Calu3 (cell line): ENCODE results near the gene SERPING1. TPM values are rescaled to one million over a fixed set of nuclear protein-coding genes. Genes with fewer than 3 reads are reported as not detected.

Experiments used
- BruUV-seq: library from RNA; stranded (reverse); fragments of 400-500 nt; replicated peaks from 2 replicates; lab custom pipeline; 2021; lab: Mats Ljungman, UMichigan
- CTCF ChIA-PET: fragments of 300-600 bp; sonication (Branson Sonifier 250); formaldehyde crosslinking; loops from one replicate; lab custom pipeline; 2022; ENCODE audit warnings: antibody characterized with exemption; lab: Charles Lee
- DNase-seq: peaks from one replicate; pipeline ENCODE4 v3.0.0; 2022
- H3K27ac Mint-ChIP-seq: one replicate; pipeline ENCODE4 v1.8.0; 2022; ENCODE audit warnings: mixed read lengths; ENCODE audit not compliant: unreplicated experiment
- H3K27me3 Mint-ChIP-seq: one replicate; pipeline ENCODE4 v1.8.0; 2022; ENCODE audit warnings: mixed read lengths; ENCODE audit not compliant: unreplicated experiment
- H3K36me3 Mint-ChIP-seq: one replicate; pipeline ENCODE4 v1.8.0; 2022; ENCODE audit warnings: mild to moderate bottlenecking, moderate library complexity, mixed read lengths; ENCODE audit not compliant: insufficient read depth, unreplicated experiment
- H3K4me1 Mint-ChIP-seq: one replicate; pipeline ENCODE4 v1.8.0; 2022; ENCODE audit warnings: mild to moderate bottlenecking, low read depth, mixed read lengths; ENCODE audit not compliant: unreplicated experiment
- H3K4me3 Mint-ChIP-seq: one replicate; pipeline ENCODE4 v1.8.0; 2022; ENCODE audit warnings: mild to moderate bottlenecking, low read depth, moderate library complexity, mixed read lengths; ENCODE audit not compliant: unreplicated experiment
- H3K9me3 Mint-ChIP-seq: one replicate; pipeline ENCODE4 v1.8.0; 2022; ENCODE audit warnings: low read depth, mixed read lengths; ENCODE audit not compliant: unreplicated experiment
- CTCF ChIP-seq: fragments of 200-600 bp; IDR thresholded peaks from one replicate; pipeline ENCODE4 v1.8.0; 2022; ENCODE audit warnings: antibody characterized with exemption; ENCODE audit not compliant: unreplicated experiment
- intact Hi-C: fragments of 100-400 bp; cut with micrococcal nuclease; formaldehyde crosslinking; loops from one replicate; pipeline ENCODE4 v1.10.0; 2022; ENCODE audit not compliant: unreplicated experiment
- total RNA-seq: library from RNA; stranded (reverse); gene quantifications from 2 replicates; pipeline ENCODE4 v1.2.3, GENCODE V29; 2022

Gene SERPING1
- total RNA-seq, 1 experiment from 2014 or later: 61.8 TPM

GRCh38 chr11:57653163-57653562, 55.7 kb downstream of the SERPING1 start:
- CTCF ChIA-PET: interaction anchor here (0.6 kb wide), 1 partner anchor 9 kb away, joined by 4 read pairs; no protein-coding TSS in a partner anchor
- no peaks in the 10 kb centered on the region for H3K9me3 Mint-ChIP-seq
- DNase-seq: no peak
- intact Hi-C loops: no loop called here
- H3K36me3 Mint-ChIP-seq: peaks cover 11% of the 10 kb centered on the region
- no peak overlapping the region for H3K4me3 Mint-ChIP-seq
- peaks cover 29% of the 10 kb centered on the region for H3K27me3 Mint-ChIP-seq
- no peak overlapping the region for H3K27ac Mint-ChIP-seq
- BruUV-seq: no TSS peak
- no peak for TF ChIP-seq CTCF
- peaks cover 18% of the 10 kb centered on the region for H3K4me1 Mint-ChIP-seq

DNA sequence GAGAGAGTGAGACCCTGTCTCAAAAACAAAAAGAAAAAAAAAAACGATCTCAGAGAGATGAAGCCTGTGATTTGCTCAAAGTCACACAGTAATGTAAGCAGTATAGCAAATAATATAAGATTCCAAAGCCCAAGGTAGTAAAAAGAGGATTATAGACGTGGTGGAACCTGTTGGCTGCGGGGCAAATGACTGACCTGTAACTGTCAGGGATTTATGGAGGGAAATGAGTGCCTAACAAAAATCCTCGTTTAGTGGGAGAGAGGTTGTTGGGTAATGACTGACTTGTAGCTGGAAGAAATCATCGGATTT, 59.4 kb downstream of the SERPING1 start:
- no peak for TF ChIP-seq CTCF
- no peak for DNase-seq
- TSS peak; percentile 94 for BruUV-seq
- H3K9me3 Mint-ChIP-seq: no peaks in the 10 kb centered on the region
- peak overlapping the region; percentile 80 for H3K27ac Mint-ChIP-seq
- intact Hi-C loops: loop anchor here (1.0 kb wide), 1 partner anchor 9 kb away; no protein-coding TSS in a partner anchor
- peak overlapping the region; percentile 93 for H3K4me3 Mint-ChIP-seq
- H3K27me3 Mint-ChIP-seq: no peaks in the 10 kb centered on the region
- peaks cover 8% of the 10 kb centered on the region for H3K4me1 Mint-ChIP-seq
- H3K36me3 Mint-ChIP-seq: peaks cover 25% of the 10 kb centered on the region
- CTCF ChIA-PET: interaction anchor here (1.2 kb wide), 1 partner anchor 16 kb away, joined by 3 read pairs; no protein-coding TSS in a partner anchor

DNA sequence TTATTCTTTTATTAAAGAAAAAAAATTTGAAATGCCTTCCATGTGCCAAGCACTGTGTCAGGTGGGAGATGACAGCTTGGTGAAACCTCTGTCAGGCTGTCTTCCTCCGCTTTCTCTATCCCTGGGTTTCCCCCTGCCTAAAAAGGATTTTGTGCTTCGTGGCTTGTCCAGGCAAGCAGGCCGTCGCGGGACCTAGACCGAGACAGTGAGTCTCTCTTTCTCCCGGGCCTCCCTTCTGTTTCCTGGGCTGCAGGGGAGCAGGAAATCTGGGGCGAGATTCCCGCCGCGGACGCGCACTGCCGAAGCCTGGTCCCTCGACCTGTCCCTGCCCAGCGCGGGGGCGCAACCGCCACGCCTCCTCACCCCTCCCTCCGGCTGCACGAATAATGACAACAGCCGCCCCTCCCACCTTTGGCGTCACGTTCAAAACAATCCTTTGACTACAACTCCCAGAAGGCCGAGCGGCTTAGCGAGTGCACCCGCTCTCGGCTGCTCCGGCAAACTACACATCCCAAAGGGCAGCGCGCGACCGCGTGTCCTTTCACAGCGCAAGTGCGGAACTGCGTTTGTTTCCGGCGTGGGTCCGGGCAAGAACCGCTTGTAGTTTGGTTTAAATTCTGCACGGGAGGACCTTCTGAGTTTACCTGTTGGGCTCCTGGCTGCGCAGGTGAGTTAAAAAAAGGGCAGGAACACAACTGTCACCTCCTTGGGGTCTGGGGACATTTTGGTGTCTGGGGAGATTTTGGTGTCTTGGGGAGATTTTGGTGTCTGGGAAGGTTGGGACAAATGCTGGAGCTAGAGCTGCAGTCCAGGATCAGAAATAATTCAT, 59.9 kb downstream of the SERPING1 start, which contains the start of gene CLP1:
TSS of gene CLP1 (plus strand) at position 569 of the 829 bp plus-strand sequence. CDS start 1,715 bp downstream, outside the sequence.
- H3K36me3 Mint-ChIP-seq: peaks cover 25% of the 10 kb centered on the region
- CTCF ChIA-PET: interaction anchor here (0.6 to 1.2 kb wide), 2 partner anchors 16 to 50 kb away, joined by 3 read pairs; no protein-coding TSS in a partner anchor
- DNase-seq: peak; percentile 99
- H3K9me3 Mint-ChIP-seq: no peaks in the 10 kb centered on the region
- H3K27me3 Mint-ChIP-seq: no peaks in the 10 kb centered on the region
- peaks cover 8% of the 10 kb centered on the region for H3K4me1 Mint-ChIP-seq
- H3K27ac Mint-ChIP-seq: peak within 1 kb of the TSS; percentile 80
- no TSS peak for BruUV-seq
- no peak for TF ChIP-seq CTCF
- intact Hi-C loops: loop anchor here (1.0 kb wide), 1 partner anchor 9 kb away; no protein-coding TSS in a partner anchor
- H3K4me3 Mint-ChIP-seq: peak within 1 kb of the TSS; percentile 93

DNA sequence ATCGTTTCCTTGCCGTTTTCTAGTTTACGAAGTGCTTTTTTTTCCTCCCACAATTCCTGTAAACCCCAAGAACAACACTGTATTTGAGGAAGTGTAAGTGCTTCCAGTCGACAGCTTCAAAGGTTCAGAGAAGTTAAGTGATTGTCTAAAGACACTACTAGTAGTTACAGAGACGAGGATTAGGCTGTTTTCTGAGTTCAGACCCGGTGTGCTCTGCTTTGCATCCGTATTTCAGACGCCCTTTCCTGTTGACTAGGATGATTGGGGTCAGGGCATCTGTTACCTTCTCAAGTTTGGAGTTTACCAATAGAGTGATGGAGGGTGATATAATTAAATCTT, 60.5 kb downstream of the SERPING1 start:
- Mint-ChIP-seq H3K36me3 (peaks cover 25% of the 10 kb centered on the region), H3K27me3 (no peaks in the 10 kb centered on the region), H3K4me1 (peaks cover 8% of the 10 kb centered on the region), H3K9me3 (no peaks in the 10 kb centered on the region), H3K4me3 (peak overlapping the region; percentile 93), H3K27ac (peak overlapping the region; percentile 80)
- DNase-seq: no peak
- no peak for TF ChIP-seq CTCF
- BruUV-seq: TSS peak; percentile 89
- intact Hi-C loops: no loop called here
- CTCF ChIA-PET: interaction anchor here (0.6 to 1.2 kb wide), 2 partner anchors 17 to 50 kb away, joined by 3 read pairs; no protein-coding TSS in a partner anchor
